Gastroesophageal sphincter (tissue), 3 donors: Measurements from ENCODE around the gene KYAT1.

Experiments used
- POLR2A ChIP-seq, 2 donors: fragments of 450-650 bp; IDR thresholded peaks; one replicate each; pipeline ENCODE4 v1.6.1; 2017; ENCODE audit warnings: antibody characterized with exemption in 2 of 2, mild to moderate bottlenecking in 2 of 2, moderate library complexity in 1 of 2
- TF ChIP-seq, protein P1 (sequence below), 4 experiments: fragments of 200-600 bp in 2 of 4; fragments of 450-650 bp in 2 of 4; sonication (generic) in 1 of 4; IDR thresholded peaks; one replicate each; pipeline ENCODE4 v1.5.1; 2017 to 2019; ENCODE audit warnings: antibody characterized with exemption in 4 of 4, mild to moderate bottlenecking in 2 of 4, moderate library complexity in 2 of 4

- TF ChIP-seq, protein P1, sequence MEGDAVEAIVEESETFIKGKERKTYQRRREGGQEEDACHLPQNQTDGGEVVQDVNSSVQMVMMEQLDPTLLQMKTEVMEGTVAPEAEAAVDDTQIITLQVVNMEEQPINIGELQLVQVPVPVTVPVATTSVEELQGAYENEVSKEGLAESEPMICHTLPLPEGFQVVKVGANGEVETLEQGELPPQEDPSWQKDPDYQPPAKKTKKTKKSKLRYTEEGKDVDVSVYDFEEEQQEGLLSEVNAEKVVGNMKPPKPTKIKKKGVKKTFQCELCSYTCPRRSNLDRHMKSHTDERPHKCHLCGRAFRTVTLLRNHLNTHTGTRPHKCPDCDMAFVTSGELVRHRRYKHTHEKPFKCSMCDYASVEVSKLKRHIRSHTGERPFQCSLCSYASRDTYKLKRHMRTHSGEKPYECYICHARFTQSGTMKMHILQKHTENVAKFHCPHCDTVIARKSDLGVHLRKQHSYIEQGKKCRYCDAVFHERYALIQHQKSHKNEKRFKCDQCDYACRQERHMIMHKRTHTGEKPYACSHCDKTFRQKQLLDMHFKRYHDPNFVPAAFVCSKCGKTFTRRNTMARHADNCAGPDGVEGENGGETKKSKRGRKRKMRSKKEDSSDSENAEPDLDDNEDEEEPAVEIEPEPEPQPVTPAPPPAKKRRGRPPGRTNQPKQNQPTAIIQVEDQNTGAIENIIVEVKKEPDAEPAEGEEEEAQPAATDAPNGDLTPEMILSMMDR (IDR thresholded peaks at IDR 0.05) = no peak
- TF ChIP-seq POLR2A (IDR thresholded peaks at IDR 0.05) = no peak
Observed at GRCh38 chr9:128916745-128917144, 35.0 kb upstream of the KYAT1 start.
